NCI-H146 treated with DMSO at 0.1 percent for 48 hours (cell line): ENCODE data around the gene RAB22A.
A peak's percentile ranks its signal among the peaks of the same experiment; 100 is the strongest.

Experiments
- DNase-seq: peaks from one replicate; lab custom pipeline; 2025; ENCODE audit not compliant: unreplicated experiment; lab: John Stamatoyannopoulos, UW

RAB22A gene

GRCh38 chr20:58384821-58385220, 75.3 kb downstream of the RAB22A start:
- no peak for DNase-seq

- DNase-seq, result no peak
These were observed 78.6 kb downstream of the RAB22A start for GRCh38 chr20:58388028-58388601.

- peak; percentile 89 for DNase-seq
These were observed 79.4 kb downstream of the RAB22A start, which contains the start of gene VAPB for GRCh38 chr20:58388882-58389323. Gene VAPB, plus strand, starts transcription at chr20:58389229. Its CDS starts 231 bp downstream, at chr20:58389460.

- DNase-seq, result peak; percentile 56
These were observed 79.9 kb downstream of the RAB22A start for GRCh38 chr20:58389324-58389967.

GRCh38 chr20:58389968-58390658, 80.6 kb downstream of the RAB22A start:
- no peak for DNase-seq

GRCh38 chr20:58390659-58391035, 81.1 kb downstream of the RAB22A start:
- no peak for DNase-seq

GRCh38 chr20:58392286-58392685, 82.8 kb downstream of the RAB22A start:
- no peak for DNase-seq

- no peak for DNase-seq
These were observed 83.8 kb downstream of the RAB22A start for GRCh38 chr20:58393299-58393698.

- no peak for DNase-seq
These were observed 85.3 kb downstream of the RAB22A start for GRCh38 chr20:58394801-58395200.

GRCh38 chr20:58395604-58396003, 86.1 kb downstream of the RAB22A start:
- no peak for DNase-seq

GRCh38 chr20:58397429-58397828, 87.9 kb downstream of the RAB22A start:
- no peak for DNase-seq

- DNase-seq, result no peak
These were observed 88.7 kb downstream of the RAB22A start for GRCh38 chr20:58398254-58398653.

- DNase-seq, result no peak
These were observed 90.4 kb downstream of the RAB22A start for GRCh38 chr20:58399926-58400325.

GRCh38 chr20:58401162-58401561, 91.6 kb downstream of the RAB22A start:
- no peak for DNase-seq

GRCh38 chr20:58402305-58402704, 92.8 kb downstream of the RAB22A start:
- no peak for DNase-seq

GRCh38 chr20:58402827-58403226, 93.3 kb downstream of the RAB22A start:
- no peak for DNase-seq

- DNase-seq, result no peak
These were observed 93.8 kb downstream of the RAB22A start for GRCh38 chr20:58403272-58403671.

- no peak for DNase-seq
These were observed 96.2 kb downstream of the RAB22A start for GRCh38 chr20:58405504-58406291.

- no peak for DNase-seq
These were observed 97.0 kb downstream of the RAB22A start for GRCh38 chr20:58406422-58407001.

- no peak for DNase-seq
These were observed 97.8 kb downstream of the RAB22A start for GRCh38 chr20:58407201-58407873.
